GM12878 (cell line): Measurements from ENCODE around the gene TBC1D19. TPM values are rescaled to one million over a fixed set of nuclear protein-coding genes. Genes with fewer than 3 reads are reported as not detected.

Experiments used
- ATAC-seq: fragments of 200-7000 bp; cut with Tn5 transposase; 3 replicates; pipeline ENCODE4 v1.9.1; 2020; ENCODE audit warnings: mild to moderate bottlenecking, moderate library complexity
- BruUV-seq: library from RNA; stranded (reverse); fragments of 400-500 nt; replicated peaks from 2 replicates; lab custom pipeline; 2021; lab: Mats Ljungman, UMichigan
- CTCF ChIA-PET: fragments of 300-600 bp; sonication (Branson Sonifier 250); formaldehyde crosslinking; extraction: SDS; loops from one replicate; lab custom pipeline; 2021; ENCODE audit warnings: inconsistent platforms; lab: Yijun Ruan, JAX
- POLR2A ChIA-PET: fragments of 350-600 bp; formaldehyde crosslinking; extraction: SDS; loops from one replicate; lab custom pipeline; 2021; ENCODE audit warnings: inconsistent platforms; lab: Charles Lee
- RAD21 ChIA-PET: fragments of 300-600 bp; sonication (Branson Sonifier 250); formaldehyde crosslinking; loops from one replicate; lab custom pipeline; 2023; ENCODE audit warnings: antibody characterized with exemption; ENCODE audit not compliant: unreplicated experiment; lab: Charles Lee
- SMC1A ChIA-PET: fragments of 300-600 bp; sonication (Branson Sonifier 250); formaldehyde crosslinking; loops from one replicate; lab custom pipeline; 2023; ENCODE audit not compliant: unreplicated experiment, uncharacterized antibody; lab: Charles Lee
- DNase-seq: peaks from one replicate; pipeline ENCODE4 v3.0.0-alpha.2; 2011; ENCODE audit warnings: low read depth, low spot score
- FAIRE-seq: peaks from 3 replicates; lab custom pipeline; 2011; peaks lifted over from hg19 to GRCh38; lab: Jason Lieb, UNC
- H2AFZ ChIP-seq: 2 replicates; pipeline ENCODE4 v1.6.0; 2011; ENCODE audit warnings: low read depth, low read length, control low read depth; ENCODE audit not compliant: control insufficient read depth
- H3K27ac ChIP-seq: 2 replicates; pipeline ENCODE4 v1.5.1; 2011; ENCODE audit warnings: control low read depth; ENCODE audit not compliant: control insufficient read depth, insufficient read depth
- H3K27me3 ChIP-seq, 2 experiments: replicated peaks in 1 of 2; 2 replicates each; pipeline versions ENCODE4 v1.6.0 to v1.6.1; 2011; ENCODE audit warnings: low read length in 1 of 2; ENCODE audit not compliant: control insufficient read depth in 2 of 2, insufficient read depth in 2 of 2
- H3K36me3 ChIP-seq, 2 experiments: 2 replicates each; pipeline ENCODE4 v1.5.1; 2011; ENCODE audit warnings: low read length in 1 of 2; ENCODE audit not compliant: control insufficient read depth in 2 of 2, insufficient read depth in 2 of 2
- H3K4me1 ChIP-seq: 2 replicates; pipeline ENCODE4 v1.6.1; 2011; ENCODE audit warnings: mild to moderate bottlenecking, low read length, moderate library complexity, mixed read lengths; ENCODE audit not compliant: control insufficient read depth, insufficient read depth
- H3K4me2 ChIP-seq: 2 replicates; pipeline ENCODE4 v1.6.0; 2011; ENCODE audit warnings: control low read depth; ENCODE audit not compliant: control insufficient read depth, insufficient read depth
- H3K4me3 ChIP-seq: fragments of 200-600 bp; sonication (generic); 2 replicates; pipeline ENCODE4 v1.5.1; 2016
- H3K79me2 ChIP-seq: 2 replicates; pipeline ENCODE4 v1.6.0; 2011; ENCODE audit warnings: low read length; ENCODE audit not compliant: control insufficient read depth, insufficient read depth
- H3K9ac ChIP-seq: 2 replicates; pipeline ENCODE4 v1.8.0; 2011; ENCODE audit warnings: low read length, control low read depth, mixed read lengths; ENCODE audit not compliant: control insufficient read depth, insufficient read depth
- H3K9me3 ChIP-seq: replicated peaks from 3 replicates; pipeline ENCODE4 v1.5.1; 2011; ENCODE audit warnings: mild to moderate bottlenecking, low read length; ENCODE audit not compliant: control insufficient read depth, insufficient read depth
- H4K20me1 ChIP-seq: 2 replicates; pipeline ENCODE4 v1.6.0; 2011; ENCODE audit not compliant: control insufficient read depth, insufficient read depth
- CBX3 ChIP-seq: fragments of 200-600 bp; sonication (generic); IDR thresholded peaks from 2 replicates; pipeline ENCODE4 v1.6.1; 2016; ENCODE audit warnings: low read depth, borderline replicate concordance
- CBX5 ChIP-seq: sonication (generic); IDR thresholded peaks from 2 replicates; pipeline ENCODE4 v1.6.1; 2016; ENCODE audit warnings: low read depth, moderate library complexity, mild to moderate bottlenecking, inconsistent platforms
- CHD1 ChIP-seq: IDR thresholded peaks from 2 replicates; pipeline ENCODE4 v1.6.1; 2012; ENCODE audit warnings: low read depth, low read length, improper control_type of control experiment
- GATAD2B ChIP-seq: fragments of 450-650 bp; conservative IDR thresholded peaks from 2 replicates; pipeline ENCODE4 v1.6.1; 2017; ENCODE audit warnings: low read depth, mild to moderate bottlenecking, moderate library complexity
- NR2C2 ChIP-seq: IDR thresholded peaks from 2 replicates; pipeline ENCODE4 v1.6.1; 2011; ENCODE audit warnings: borderline replicate concordance, low read depth; ENCODE audit not compliant: control insufficient read depth, insufficient read length
- NRF1 ChIP-seq: conservative IDR thresholded peaks from 2 replicates; pipeline ENCODE4 v1.6.1; 2011; ENCODE audit warnings: mild to moderate bottlenecking, low read depth, low read length, improper control_type of control experiment
- POLR2A ChIP-seq: IDR thresholded peaks from 2 replicates; pipeline ENCODE4 v1.6.1; 2011; ENCODE audit warnings: low read depth, mild to moderate bottlenecking, low read length
- POLR2AphosphoS2 ChIP-seq: IDR thresholded peaks from 2 replicates; pipeline ENCODE4 v1.6.1; 2011; ENCODE audit warnings: low read depth, mild to moderate bottlenecking, low read length, improper control_type of control experiment, moderate library complexity
- POU2F2 ChIP-seq: IDR thresholded peaks from 3 replicates; pipeline ENCODE4 v1.6.1; 2011; ENCODE audit warnings: low read depth, mild to moderate bottlenecking, low read length, borderline replicate concordance
- RUNX3 ChIP-seq: IDR thresholded peaks from 2 replicates; pipeline ENCODE4 v1.6.1; 2012; ENCODE audit warnings: low read length, inconsistent platforms
- SIX5 ChIP-seq: IDR thresholded peaks from 2 replicates; pipeline ENCODE4 v1.6.1; 2011; ENCODE audit warnings: mild to moderate bottlenecking, low read depth, low read length, moderate library complexity; ENCODE audit not compliant: severe bottlenecking
- SMAD5 ChIP-seq: IDR thresholded peaks from 2 replicates; pipeline ENCODE4 v1.6.1; 2016; ENCODE audit warnings: antibody characterized with exemption, low read depth
- SMC3 ChIP-seq: IDR thresholded peaks from 2 replicates; pipeline ENCODE4 v1.6.1; 2011; ENCODE audit warnings: low read length, improper control_type of control experiment, borderline replicate concordance
- SP1 ChIP-seq: IDR thresholded peaks from one replicate; pipeline ENCODE4 v1.6.1; 2011; ENCODE audit warnings: low read depth, low read length
- STAT1 ChIP-seq: fragments of 450-650 bp; conservative IDR thresholded peaks from 2 replicates; pipeline ENCODE4 v1.6.1; 2014; ENCODE audit warnings: antibody characterized with exemption, mild to moderate bottlenecking
- SUPT20H ChIP-seq: IDR thresholded peaks from 2 replicates; pipeline ENCODE4 v1.6.1; 2011; ENCODE audit warnings: low read depth, mild to moderate bottlenecking, low read length, moderate library complexity, borderline replicate concordance; ENCODE audit not compliant: control insufficient read depth
- WRNIP1 ChIP-seq: IDR thresholded peaks from 2 replicates; pipeline ENCODE4 v1.6.1; 2011; ENCODE audit warnings: low read depth, low read length, improper control_type of control experiment, borderline replicate concordance
- YY1 ChIP-seq: IDR thresholded peaks from 2 replicates; pipeline ENCODE4 v1.6.1; 2011; ENCODE audit warnings: low read depth, mild to moderate bottlenecking, low read length
- ZNF207 ChIP-seq: fragments of 450-650 bp; IDR thresholded peaks from 2 replicates; pipeline ENCODE4 v1.6.1; 2014; ENCODE audit warnings: antibody characterized with exemption, mild to moderate bottlenecking, borderline replicate concordance
- ZNF24 ChIP-seq: fragments of 450-650 bp; IDR thresholded peaks from 2 replicates; pipeline ENCODE4 v1.6.1; 2017; ENCODE audit warnings: antibody characterized with exemption, mild to moderate bottlenecking
- WGBS: methylation state at CpG from one replicate; pipeline ENCODE4 v1.1.6; 2016; ENCODE audit warnings: low lambda C conversion rate; ENCODE audit not compliant: insufficient replicate concordance, insufficient coverage; ENCODE audit errors: missing lambda C conversion rate; 5-methylcytosine and 5-hydroxymethylcytosine counted together
- in situ Hi-C: fragments of 300-500 bp; cut with MboI; formaldehyde crosslinking; loops from 9 replicates; pipeline ENCODE4 v1.14.3; 2018; ENCODE audit warnings: mixed read lengths
- intact Hi-C: fragments of 100-400 bp; cut with micrococcal nuclease; formaldehyde crosslinking; loops from one replicate; pipeline ENCODE4 v1.14.2; 2022; ENCODE audit not compliant: unreplicated experiment
- polyA plus RNA-seq, 11 experiments: library from polyadenylated mRNA; depleted of rRNA in 4 of 11; unstranded in 6 of 11; stranded (reverse) in 5 of 11; fragments of >200 nt; fragmentation: Nextera tagmentation in 4 of 11; fragmentation: Illumina TruSeq in 1 of 11; extraction: Ambion mirVana in 4 of 11; extraction: Trizol in 1 of 11; gene quantifications; 1 replicate in 1 of 11; 2 replicates in 10 of 11; pipeline versions ENCODE4 v1.2.1 to v1.2.3, GENCODE V29; 2011 to 2016; ENCODE audit warnings: inconsistent platforms in 2 of 11, missing spikeins in 2 of 11, low read depth in 1 of 11
- total RNA-seq, 4 experiments: library from RNA; depleted of rRNA in 3 of 4; stranded (reverse); fragments of >200 nt in 3 of 4; fragmentation: Illumina TruSeq in 1 of 4; extraction: Trizol in 1 of 4; gene quantifications; 2 replicates each; pipeline versions ENCODE4 v1.2.1 to v1.2.3, GENCODE V29; 2013 to 2021

Gene TBC1D19
- total and polyA plus RNA-seq, 10 of the 15 experiments (the other 5 are each of a cell fraction or from before 2014, with no cell fraction given): 0.29 to 3.9 (median 2.1) TPM

DNA sequence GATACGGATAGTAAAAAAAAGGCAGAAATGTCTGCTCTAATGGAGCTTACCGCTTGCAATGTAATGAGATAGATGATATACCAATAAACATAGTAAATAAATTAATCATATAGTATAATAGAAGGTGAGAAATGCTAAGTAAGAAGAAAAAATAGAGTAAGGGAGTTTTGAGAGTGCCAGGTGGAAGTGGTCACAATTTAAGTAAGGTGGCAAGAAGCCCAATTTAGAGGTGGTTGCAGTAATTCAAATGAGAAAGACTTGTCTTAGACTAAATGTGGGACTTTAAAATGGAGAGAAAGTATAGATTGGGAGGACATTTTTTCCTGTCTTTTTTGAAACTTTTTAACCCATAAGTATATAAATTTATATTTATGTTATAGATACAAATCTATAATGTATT lies 26.0 kb downstream of the TBC1D19 start:
- no peak for FAIRE-seq
- in situ Hi-C loops (no loop called here), intact Hi-C loops (no loop called here)
- Histone ChIP-seq H3K9me3 (no peaks in the 10 kb centered on the region), H2AFZ (no peak overlapping the region), H3K4me1 (no peaks in the 10 kb centered on the region), H3K9ac (no peak overlapping the region), H3K36me3 (no peaks in the 10 kb centered on the region), H4K20me1 (no peaks in the 10 kb centered on the region), H3K4me2 (no peak overlapping the region), H3K4me3 (no peak overlapping the region), H3K27ac (no peak overlapping the region), H3K27me3 (no peaks in the 10 kb centered on the region), H3K79me2 (no peaks in the 10 kb centered on the region)
- ChIA-PET RAD21 (no interaction called here), CTCF (no interaction called here), SMC1A (no interaction called here), POLR2A (no interaction called here)
- TF ChIP-seq POLR2AphosphoS2 (no peak), RUNX3 (no peak), NR2C2 (no peak), SMAD5 (no peak), SP1 (no peak), SMC3 (no peak), YY1 (no peak), SIX5 (no peak), POLR2A (no peak), CBX5 (no peak), ZNF207 (no peak), POU2F2 (no peak), CBX3 (no peak), WRNIP1 (no peak), CHD1 (no peak), NRF1 (no peak), ZNF24 (no peak), GATAD2B (no peak), STAT1 (no peak), SUPT20H (no peak)
- no TSS peak for BruUV-seq
- ATAC-seq: no peak
- WGBS: 48% methylated on average over 2 of the region's 2 CpGs
- no peak for DNase-seq
